Measurements from ENCODE around the gene DHRS4. TPM values are rescaled to one million over a fixed set of nuclear protein-coding genes. Genes with fewer than 3 reads are reported as not detected.
"Not testable (repeated sequence)": the region's sequence is repeated elsewhere in the genome, so short reads cannot be mapped to it uniquely, and the experiment has no call there.

DHRS4 gene
- total RNA-seq, 1 experiment from 2014 or later: 14.5 TPM

- H3K9me3 Mint-ChIP-seq: peaks cover 23% of the 10 kb centered on the region
- ChIA-PET CTCF (interaction anchor here (3.5 to 4.6 kb wide), 2 partner anchors 318 to 361 kb away, joined by 17 to 28 read pairs; no protein-coding TSS in a partner anchor), POLR2A (interaction anchor here (0.6 kb wide), 1 partner anchor 588 kb away, joined by 4 read pairs; no protein-coding TSS in a partner anchor)
- H3K27ac Mint-ChIP-seq: no peak overlapping the region
- DNase-seq (ENCODE audit: low spot score) (no peak), ATAC-seq (no peak)
- no peak overlapping the region for H3K4me3 Mint-ChIP-seq
- peaks cover 3% of the 10 kb centered on the region; the same call in 1 of the 2 replicates for H3K36me3 Mint-ChIP-seq
- peaks cover 2% of the 10 kb centered on the region; the same call in 1 of the 2 replicates for H3K27me3 Mint-ChIP-seq (ENCODE audit: low read depth)
- H3K4me1 Mint-ChIP-seq: peaks cover 26% of the 10 kb centered on the region
- TF ChIP-seq ERG (CRISPR knock-in tag; IDR thresholded peaks at IDR 0.05) (no peak), ZBTB21 (CRISPR knock-in tag; IDR thresholded peaks at IDR 0.05; ENCODE audit: borderline replicate concordance) (no peak), GTF2I (CRISPR knock-in tag; conservative IDR thresholded peaks at IDR 0.05) (no peak), USF2 (CRISPR knock-in tag; IDR thresholded peaks at IDR 0.05) (no peak), ZNF232 (CRISPR knock-in tag; IDR thresholded peaks at IDR 0.05) (no peak), STAT6 (CRISPR knock-in tag; conservative IDR thresholded peaks at IDR 0.05; ENCODE audit: low read depth) (no peak), CTCF (IDR thresholded peaks at IDR 0.05) (no peak), TCF7 (CRISPR knock-in tag; IDR thresholded peaks at IDR 0.05; ENCODE audit: low read depth) (no peak), NFYB (CRISPR knock-in tag; conservative IDR thresholded peaks at IDR 0.05; ENCODE audit: low read depth) (no peak), PRDM15 (CRISPR knock-in tag; IDR thresholded peaks at IDR 0.05) (no peak), FOXP1 (CRISPR knock-in tag; IDR thresholded peaks at IDR 0.05; ENCODE audit: borderline replicate concordance) (no peak), CBFB (CRISPR knock-in tag; IDR thresholded peaks at IDR 0.05; ENCODE audit: low read depth) (no peak)
Observed at GRCh38 chr14:23950411-23951135, 3.0 kb upstream of the DHRS4 start.

- Mint-ChIP-seq H3K4me1 (peaks cover 26% of the 10 kb centered on the region), H3K9me3 (peaks cover 23% of the 10 kb centered on the region)
- POLR2A ChIA-PET: interaction anchor here (0.6 kb wide), 1 partner anchor 589 kb away, joined by 4 read pairs; no protein-coding TSS in a partner anchor
- H3K27me3 Mint-ChIP-seq (ENCODE audit: low read depth); H3K36me3 Mint-ChIP-seq; ATAC-seq; DNase-seq (ENCODE audit: low spot score); H3K27ac Mint-ChIP-seq; H3K4me3 Mint-ChIP-seq: not testable (repeated sequence)
- CTCF ChIA-PET: interaction anchor here (1.2 to 4.6 kb wide), 3 partner anchors 285 to 362 kb away, joined by 3 to 28 read pairs (median 17); no protein-coding TSS in a partner anchor
Observed at GRCh38 chr14:23951136-23951466, 2.5 kb upstream of the DHRS4 start.

Measured in WTC11 (cell line).